AG08395 (cell line): ENCODE data around the gene DHX16.
"Not testable (repeated sequence)": the region's sequence is repeated elsewhere in the genome, so short reads cannot be mapped to it uniquely, and the experiment has no call there.

ENCODE experiments used
- DNase-seq: peaks from one replicate; pipeline ENCODE4 v3.0.0; 2012; ENCODE audit warnings: mixed read lengths, low spot score

The DHX16 gene

DNA sequence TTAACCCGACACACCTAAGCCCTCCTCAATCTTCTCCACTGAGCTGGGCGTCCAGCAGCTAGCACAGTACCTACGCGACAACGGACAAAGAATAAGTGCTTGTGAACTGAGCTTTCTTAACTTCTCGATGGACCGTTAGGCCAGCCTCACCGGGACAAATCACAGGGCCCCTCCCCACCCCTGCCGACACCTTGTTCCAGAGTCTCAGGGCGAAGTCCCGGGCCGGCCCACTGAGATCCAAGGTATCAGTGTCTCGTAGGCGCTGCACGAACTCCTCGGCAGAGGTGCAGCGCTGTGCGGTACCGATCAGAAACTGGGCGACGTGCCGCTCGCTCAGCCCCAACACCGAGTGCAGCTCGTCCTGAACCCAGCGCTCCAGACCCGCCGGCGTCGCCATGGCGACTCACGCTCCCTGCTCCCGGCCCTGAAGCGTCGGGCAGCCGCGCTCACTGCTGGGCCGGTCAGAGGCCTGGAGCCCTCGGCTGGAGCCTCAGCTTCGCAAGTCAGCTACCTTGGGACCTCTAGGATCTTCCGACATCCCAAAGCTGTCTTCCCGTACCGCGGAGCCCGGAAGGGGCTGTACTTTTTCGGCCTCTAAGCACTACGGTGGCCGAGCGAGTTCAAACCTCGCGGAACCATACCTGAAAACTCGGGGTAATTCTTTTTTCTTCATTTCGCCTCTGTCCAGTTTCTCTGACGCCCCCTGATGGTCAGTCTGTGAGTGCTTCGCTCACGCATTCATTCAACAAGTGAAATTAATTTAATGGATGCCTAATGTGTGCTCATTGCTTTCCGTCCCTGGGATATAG, at the start of gene DHX16:
Gene DHX16, minus strand, starts transcription at position 562 of the 809 bp plus-strand sequence. Its CDS starts 165 bp downstream, at position 397.
- peak; percentile 95 for DNase-seq

DNA sequence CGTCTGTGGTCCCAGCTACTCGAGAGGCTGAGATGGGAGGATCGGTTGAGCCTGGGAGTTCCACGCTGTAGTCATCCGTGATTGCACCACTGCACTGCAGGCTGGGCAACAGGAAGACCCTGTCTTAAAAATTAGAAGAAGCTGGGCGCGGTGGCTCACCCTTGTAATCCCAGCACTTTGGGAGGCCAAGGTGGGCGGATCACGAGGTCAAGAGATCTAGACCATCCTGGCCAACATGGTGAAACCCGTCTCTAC, 49.1 kb upstream of the DHX16 start:
- DNase-seq, result not testable (repeated sequence)

- DNase-seq, result peak; percentile 85
Observed at GRCh38 chr6:30721198-30722024, 48.6 kb upstream of the DHX16 start.

GRCh38 chr6:30720738-30721197, 48.0 kb upstream of the DHX16 start:
- DNase-seq, result peak; percentile 10

- peak; percentile 91 for DNase-seq
Observed at GRCh38 chr6:30719791-30720737, 47.3 kb upstream of the DHX16 start, which contains the start of gene TUBB. TUBB (plus strand) TSS chr6:30720352; CDS start chr6:30720507, 155 bp downstream.

DNA sequence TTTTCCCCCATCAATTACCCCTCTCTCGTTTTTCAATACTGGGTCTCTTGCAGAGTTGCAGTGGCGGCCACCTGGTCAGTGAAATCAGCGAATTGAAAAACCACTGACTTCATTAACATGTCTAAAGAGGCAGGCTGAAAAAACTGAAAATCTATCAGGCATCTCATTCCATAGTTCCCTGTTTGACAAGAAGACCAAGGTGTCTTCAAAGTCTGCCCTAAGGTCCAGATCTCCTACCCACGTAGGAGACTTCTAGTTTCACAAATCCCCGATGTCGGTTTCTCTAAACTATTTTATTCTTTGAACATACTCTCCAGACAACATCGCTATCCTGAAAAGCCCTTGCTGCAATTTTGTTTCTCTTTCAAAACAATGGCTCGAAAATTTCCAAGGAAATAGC, 46.5 kb upstream of the DHX16 start:
- DNase-seq, result no peak

DNA sequence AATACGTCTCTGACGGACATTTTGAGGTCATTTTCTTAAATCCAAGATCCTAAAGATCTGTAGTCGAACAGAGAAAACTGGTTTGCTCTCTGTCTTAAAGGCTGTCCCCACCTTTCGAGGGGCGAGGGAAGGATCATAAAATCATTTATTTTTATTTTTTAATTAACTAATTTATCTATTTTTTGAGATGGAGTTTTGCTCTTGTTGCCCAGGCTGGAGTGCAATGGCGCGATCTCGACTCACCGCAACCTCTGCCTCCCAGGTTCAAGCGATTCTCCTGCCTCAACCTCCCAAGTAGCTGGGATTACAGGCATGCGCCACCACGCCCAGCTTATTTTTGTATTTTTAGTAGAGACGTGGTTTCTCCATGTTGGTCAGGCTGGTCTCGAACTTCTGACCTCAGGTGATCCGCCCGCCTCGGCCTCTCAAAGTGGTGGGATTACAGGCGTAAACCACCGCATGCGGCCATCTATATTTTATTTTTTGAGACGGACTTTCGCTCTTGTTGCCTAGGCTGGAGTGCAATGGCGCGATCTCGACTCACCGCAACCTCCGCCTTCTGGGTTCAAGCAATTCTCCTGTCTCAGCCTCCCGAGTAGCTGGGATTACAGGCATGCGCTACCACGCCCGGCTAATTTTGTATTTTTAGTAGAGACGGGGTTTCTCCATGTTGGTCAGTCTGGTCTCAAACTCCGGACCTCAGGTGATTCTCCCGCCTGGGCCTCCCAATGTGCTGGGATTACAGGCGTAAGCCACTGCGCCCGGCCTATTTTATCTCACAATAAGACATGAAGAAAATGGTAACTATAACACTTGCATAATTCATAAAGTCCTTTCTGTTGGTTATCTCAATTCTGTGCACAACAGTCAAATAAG, 45.3 kb upstream of the DHX16 start:
- not testable (repeated sequence) for DNase-seq

DNA sequence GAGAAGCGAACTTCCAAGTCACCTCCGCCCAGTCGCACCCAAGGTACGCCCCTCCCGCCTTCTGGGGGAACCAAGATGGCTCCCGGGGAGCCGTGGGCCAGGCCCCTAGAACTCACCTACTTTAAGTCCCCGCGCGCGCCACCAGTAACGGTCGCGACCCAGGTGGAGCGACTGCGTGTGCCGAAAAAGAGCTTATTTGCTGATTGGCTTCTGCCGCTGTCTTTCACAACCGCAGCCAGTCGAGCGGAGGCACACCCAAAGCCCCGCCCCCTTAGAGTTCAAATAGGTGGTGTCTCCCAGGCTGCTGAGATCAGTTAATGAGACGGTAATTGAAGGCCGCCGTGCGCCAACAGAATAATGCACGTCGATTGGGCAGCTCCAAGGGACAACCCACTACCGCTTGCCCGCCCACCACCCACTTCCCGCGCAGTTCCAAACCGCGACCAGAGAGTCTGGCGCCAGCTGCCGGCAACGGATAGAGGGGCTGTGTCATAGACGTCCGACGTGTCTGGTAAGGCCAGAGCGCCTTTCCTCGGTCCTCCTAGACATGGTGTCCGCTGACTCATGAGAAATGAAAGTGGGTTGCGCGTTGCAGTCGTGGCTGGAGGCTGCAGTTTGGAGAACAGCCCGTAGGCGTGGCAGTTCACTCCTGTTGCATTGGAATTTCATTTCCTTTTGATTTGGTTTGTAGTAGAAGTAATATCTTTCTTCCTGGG, 44.5 kb upstream of the DHX16 start, which contains the start of gene MDC1:
Gene MDC1, minus strand, starts transcription at position 153 of the 716 bp plus-strand sequence. CDS start 2,106 bp downstream, outside the sequence.
- DNase-seq, result peak; percentile 98

DNA sequence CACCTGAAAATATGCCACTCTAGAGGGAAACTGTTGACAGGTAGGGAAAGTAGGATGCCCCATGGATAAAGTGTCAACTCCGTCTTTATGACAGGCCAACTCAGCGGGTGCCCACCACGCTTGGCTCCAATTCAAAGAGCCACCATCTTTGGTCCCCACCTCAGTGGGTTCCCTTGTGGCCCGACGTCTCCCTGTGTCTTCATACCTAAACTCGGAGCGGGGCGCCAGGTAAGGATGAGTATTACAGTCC, 44.0 kb upstream of the DHX16 start:
- DNase-seq, result no peak

- DNase-seq, result no peak
Observed at GRCh38 chr6:30714263-30714662, 41.5 kb upstream of the DHX16 start.

- no peak for DNase-seq
Observed at GRCh38 chr6:30712441-30712945, 39.7 kb upstream of the DHX16 start.

DNA sequence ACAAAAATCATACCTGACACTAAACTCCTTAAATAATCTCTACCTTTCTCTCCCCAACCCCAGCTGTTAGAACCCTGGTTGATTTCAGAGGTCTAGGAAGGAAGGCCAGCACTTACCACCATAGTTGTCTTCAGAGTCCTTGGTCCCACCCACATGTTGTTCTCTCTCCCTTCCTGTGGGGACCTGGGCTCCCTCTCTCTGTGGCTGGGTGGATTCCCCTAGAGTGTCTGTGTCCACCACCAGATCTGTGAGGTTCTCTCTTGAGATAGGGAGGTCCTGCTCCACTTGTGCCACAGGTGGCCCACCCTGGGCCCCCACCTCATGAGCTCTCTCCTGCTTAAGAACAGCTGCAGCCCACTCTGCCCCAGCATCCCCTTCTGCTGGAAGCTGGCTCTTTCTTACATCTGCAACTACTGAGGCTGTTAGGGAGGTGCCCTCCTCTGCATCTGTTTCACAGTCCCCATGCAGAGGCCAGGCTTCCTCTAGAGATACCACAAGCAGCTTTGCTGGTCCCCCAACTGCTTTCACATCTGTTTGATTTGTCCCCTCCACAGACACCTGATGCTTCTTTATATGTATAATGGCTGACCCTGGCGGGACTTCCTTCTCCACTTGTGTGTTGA, 39.1 kb upstream of the DHX16 start:
- DNase-seq, result no peak

- DNase-seq, result no peak
Observed at GRCh38 chr6:30709101-30709868, 36.5 kb upstream of the DHX16 start.

- no peak for DNase-seq
Observed at GRCh38 chr6:30707281-30707850, 34.6 kb upstream of the DHX16 start.

- DNase-seq, result no peak
Observed at GRCh38 chr6:30705620-30706019, 32.8 kb upstream of the DHX16 start.

GRCh38 chr6:30703821-30704220, 31.0 kb upstream of the DHX16 start:
- DNase-seq, result no peak

GRCh38 chr6:30703011-30703410, 30.2 kb upstream of the DHX16 start:
- DNase-seq, result no peak

DNA sequence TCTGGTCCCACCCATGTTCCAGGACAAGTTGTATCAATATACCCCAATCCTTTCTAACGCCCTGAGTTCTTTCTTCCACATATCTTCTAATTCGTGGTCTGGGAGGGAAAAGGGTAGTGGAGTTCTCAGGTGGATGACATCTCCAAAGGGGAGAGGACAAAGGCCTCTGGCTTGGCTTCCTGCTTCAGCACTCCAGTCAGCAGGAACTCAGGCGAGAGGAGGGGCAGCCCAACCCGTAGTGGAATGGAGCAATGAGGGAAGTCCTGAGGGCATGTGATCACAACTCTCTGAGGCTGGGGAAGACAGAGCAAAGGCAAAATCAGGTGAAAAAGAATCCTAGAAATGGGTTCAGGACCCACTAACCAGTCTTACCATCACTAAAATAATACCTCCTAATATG, 27.5 kb upstream of the DHX16 start:
- DNase-seq, result no peak

GRCh38 chr6:30696432-30696831, 23.6 kb upstream of the DHX16 start:
- DNase-seq, result no peak
